GM12874 (cell line): Measurements from ENCODE around the gene REEP6.

Experiments
- CTCF ChIP-seq: IDR thresholded peaks from 2 replicates; pipeline ENCODE4 v1.5.1; 2011; ENCODE audit warnings: low read depth, mild to moderate bottlenecking, control low read depth, low read length, moderate library complexity; ENCODE audit not compliant: insufficient read depth

The REEP6 gene

GRCh38 chr19:1467490-1468273 lies 23.3 kb upstream of the REEP6 start:
- TF ChIP-seq CTCF, result no peak

GRCh38 chr19:1468274-1468820 lies 22.6 kb upstream of the REEP6 start:
- TF ChIP-seq CTCF, result no peak

GRCh38 chr19:1468821-1469254 lies 22.1 kb upstream of the REEP6 start:
- 0 out of 2 replicates have a peak, but pooled peaks have one; percentile 5 for TF ChIP-seq CTCF

- TF ChIP-seq CTCF, result no peak
Observed at GRCh38 chr19:1469255-1470054, 21.5 kb upstream of the REEP6 start.

GRCh38 chr19:1470055-1470304 lies 21.0 kb upstream of the REEP6 start:
- TF ChIP-seq CTCF, result no peak

GRCh38 chr19:1470305-1471009 lies 20.5 kb upstream of the REEP6 start:
- no peak for TF ChIP-seq CTCF

GRCh38 chr19:1471010-1471514 lies 19.9 kb upstream of the REEP6 start:
- TF ChIP-seq CTCF, result no peak
